Upper lobe of left lung (tissue), 6 donors: ENCODE data around the gene FAM118A. TPM values are rescaled to one million over a fixed set of nuclear protein-coding genes. Genes with fewer than 3 reads are reported as not detected.
"Not testable (repeated sequence)": the region's sequence is repeated elsewhere in the genome, so short reads cannot be mapped to it uniquely, and the experiment has no call there.

Experiments used
- ATAC-seq, 2 donors: fragments of 200-7000 bp; cut with Tn5 transposase; one replicate each; pipeline ENCODE4 v1.9.1; 2022; ENCODE audit warnings: mild to moderate bottlenecking in 2 of 2, moderate library complexity in 2 of 2; ENCODE audit not compliant: low FRiP score in 2 of 2
- DNase-seq, 2 donors: peaks; one replicate each; pipeline ENCODE4 v3.0.0-alpha.2; 2019 to 2020
- H3K27ac ChIP-seq, 4 donors: fragments of 200-600 bp; sonication (generic); one replicate each; pipeline ENCODE4 v1.5.1; 2016 to 2019
- H3K27me3 ChIP-seq, 4 donors: fragments of 200-600 bp; sonication (generic); one replicate each; pipeline ENCODE4 v1.5.1; 2017 to 2019
- H3K36me3 ChIP-seq, 4 donors: fragments of 200-600 bp; sonication (generic); one replicate each; pipeline ENCODE4 v1.5.1; 2016 to 2019
- H3K4me1 ChIP-seq, 4 donors: fragments of 200-600 bp; sonication (generic); one replicate each; pipeline ENCODE4 v1.5.1; 2018 to 2019
- H3K4me3 ChIP-seq, 4 donors: fragments of 200-600 bp; sonication (generic); one replicate each; pipeline ENCODE4 v1.5.1; 2017 to 2019; ENCODE audit warnings: mild to moderate bottlenecking in 2 of 4, moderate library complexity in 1 of 4
- H3K9me3 ChIP-seq, 4 donors: fragments of 200-600 bp; sonication (generic); one replicate each; pipeline ENCODE4 v1.5.1; 2018 to 2019
- EP300 ChIP-seq, 4 donors: sonication (generic); formaldehyde crosslinking; IDR thresholded peaks; one replicate each; pipeline ENCODE4 v1.5.1; 2017; ENCODE audit warnings: antibody characterized with exemption in 4 of 4, control low read depth in 2 of 4
- POLR2A ChIP-seq, 4 donors: fragments of 450-650 bp; IDR thresholded peaks; one replicate each; pipeline ENCODE4 v1.5.1; 2016 to 2017; ENCODE audit warnings: antibody characterized with exemption in 4 of 4, mild to moderate bottlenecking in 2 of 4
- POLR2AphosphoS5 ChIP-seq, 2 donors: sonication (generic); formaldehyde crosslinking; IDR thresholded peaks; one replicate each; pipeline ENCODE4 v1.5.1; 2017; ENCODE audit warnings: antibody characterized with exemption in 2 of 2
- WGBS, 2 donors: methylation state at CpG; one replicate each; pipeline ENCODE4 v1.1.5; 2017 to 2018; 5-methylcytosine and 5-hydroxymethylcytosine counted together
- total RNA-seq, 6 donors: library from RNA; depleted of rRNA in 4 of 6; stranded (reverse); fragments of >200 nt in 4 of 6; gene quantifications; one replicate each; pipeline versions ENCODE4 v1.1.0 to v1.2.1, GENCODE V29; 2016 to 2021
- TF ChIP-seq, protein P1 (sequence below), 6 experiments: fragments of 450-650 bp in 4 of 6; fragments of 200-600 bp in 2 of 6; sonication (generic) in 2 of 6; IDR thresholded peaks; one replicate each; pipeline ENCODE4 v1.5.1; 2016 to 2019; ENCODE audit warnings: antibody characterized with exemption in 6 of 6
- donor health status: DM: no; HTN: no; CAD: no; lungs with moderate emphysema.
- donor health status: DM: no; HTN: yes; CAD: no; lungs with severe emphysema.

Gene FAM118A
- total RNA-seq, 6 donors from 2014 or later, result 9.2 to 161 (median 27.6) TPM

DNA sequence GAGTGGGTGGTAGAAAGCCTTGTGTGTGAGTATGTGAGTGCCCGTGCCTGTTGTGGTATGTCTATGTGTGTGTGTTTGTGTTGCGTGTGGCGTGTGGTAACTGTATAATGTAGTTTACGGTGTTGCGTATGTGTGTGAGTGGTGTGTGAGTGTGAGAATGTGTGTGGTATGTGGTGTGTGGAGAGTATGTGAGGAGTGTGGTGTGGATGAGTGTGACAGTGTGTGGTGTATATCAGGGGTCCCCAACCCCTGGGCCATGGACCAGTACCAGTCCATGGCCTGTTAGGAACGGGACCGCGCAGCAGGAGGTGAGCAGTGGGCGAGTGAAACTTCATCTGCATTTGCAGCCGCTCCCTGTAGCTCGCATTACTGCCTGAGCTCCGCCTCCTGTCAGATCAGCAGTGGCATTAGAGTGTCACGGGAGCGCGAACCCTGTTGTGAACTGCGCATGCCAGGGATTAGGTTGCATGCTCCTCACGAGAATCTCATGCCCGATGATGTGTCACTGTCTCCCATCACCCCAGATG lies 19.3 kb upstream of the FAM118A start:
- Histone ChIP-seq H3K27ac (no peak overlapping the region), H3K4me1 (peaks cover 0 to 12% (median 0%) of the 10 kb centered on the region in 4 donors), H3K27me3 (no peaks in the 10 kb centered on the region), H3K9me3 (no peaks in the 10 kb centered on the region), H3K4me3 (no peak overlapping the region), H3K36me3 (no peaks in the 10 kb centered on the region)
- 40 to 52% methylated on average over 10 to 18 of the region's 18 CpGs for WGBS, 2 donors
- ATAC-seq, result no peak
- DNase-seq, result peak in 1 of 2 donors; percentile 39
- TF ChIP-seq EP300 (IDR thresholded peaks at IDR 0.05) (no peak), POLR2AphosphoS5 (IDR thresholded peaks at IDR 0.05) (no peak), POLR2A (IDR thresholded peaks at IDR 0.05) (no peak)
- TF ChIP-seq, protein P1, sequence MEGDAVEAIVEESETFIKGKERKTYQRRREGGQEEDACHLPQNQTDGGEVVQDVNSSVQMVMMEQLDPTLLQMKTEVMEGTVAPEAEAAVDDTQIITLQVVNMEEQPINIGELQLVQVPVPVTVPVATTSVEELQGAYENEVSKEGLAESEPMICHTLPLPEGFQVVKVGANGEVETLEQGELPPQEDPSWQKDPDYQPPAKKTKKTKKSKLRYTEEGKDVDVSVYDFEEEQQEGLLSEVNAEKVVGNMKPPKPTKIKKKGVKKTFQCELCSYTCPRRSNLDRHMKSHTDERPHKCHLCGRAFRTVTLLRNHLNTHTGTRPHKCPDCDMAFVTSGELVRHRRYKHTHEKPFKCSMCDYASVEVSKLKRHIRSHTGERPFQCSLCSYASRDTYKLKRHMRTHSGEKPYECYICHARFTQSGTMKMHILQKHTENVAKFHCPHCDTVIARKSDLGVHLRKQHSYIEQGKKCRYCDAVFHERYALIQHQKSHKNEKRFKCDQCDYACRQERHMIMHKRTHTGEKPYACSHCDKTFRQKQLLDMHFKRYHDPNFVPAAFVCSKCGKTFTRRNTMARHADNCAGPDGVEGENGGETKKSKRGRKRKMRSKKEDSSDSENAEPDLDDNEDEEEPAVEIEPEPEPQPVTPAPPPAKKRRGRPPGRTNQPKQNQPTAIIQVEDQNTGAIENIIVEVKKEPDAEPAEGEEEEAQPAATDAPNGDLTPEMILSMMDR (IDR thresholded peaks at IDR 0.05), result no peak

DNA sequence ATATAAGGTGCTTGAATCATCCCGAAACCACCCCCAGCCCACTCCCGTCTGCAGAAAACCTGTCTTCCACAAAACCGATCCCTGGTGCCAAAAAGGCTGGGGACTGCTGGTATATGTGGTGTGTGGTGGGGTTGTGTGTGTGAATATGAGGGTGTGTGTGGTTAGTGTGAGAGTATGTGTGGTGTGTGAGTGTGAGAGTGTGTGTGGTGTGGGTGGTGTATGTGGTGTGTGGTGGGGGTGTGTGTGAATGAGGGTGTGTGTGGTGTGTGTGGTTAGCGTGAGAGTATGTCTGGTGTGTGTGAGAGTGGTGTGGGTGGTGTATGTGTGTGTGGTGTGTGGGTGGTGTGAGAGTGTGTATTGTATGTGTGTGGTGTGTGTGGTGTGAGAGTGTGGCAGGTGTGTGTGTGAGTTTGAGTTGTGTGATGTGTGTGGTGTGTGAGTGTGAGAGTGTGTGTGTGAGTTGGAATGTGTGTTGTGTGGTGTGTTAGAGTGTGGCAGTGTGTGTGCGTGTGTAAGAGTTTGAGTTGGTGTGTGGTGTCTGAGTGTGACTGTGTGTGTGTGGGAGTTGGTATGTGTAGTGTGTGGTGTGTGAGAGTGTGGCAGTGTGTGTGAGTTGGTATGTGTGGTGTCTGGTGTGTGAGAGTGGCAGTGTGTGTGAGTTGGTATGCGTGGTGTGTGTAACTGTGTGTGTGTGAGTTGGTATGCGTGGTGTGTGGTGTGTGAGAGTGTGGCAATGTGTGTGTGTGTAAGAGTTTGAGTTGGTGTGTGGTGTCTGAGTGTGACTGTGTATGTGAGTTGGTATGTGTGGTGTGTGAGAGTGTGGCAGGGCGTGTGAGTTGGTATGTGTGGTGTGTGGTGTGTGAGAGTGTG lies 18.4 kb upstream of the FAM118A start:
- TF ChIP-seq, protein P1 (IDR thresholded peaks at IDR 0.05), result no peak
- TF ChIP-seq POLR2A (IDR thresholded peaks at IDR 0.05) (no peak), EP300 (IDR thresholded peaks at IDR 0.05) (no peak), POLR2AphosphoS5 (IDR thresholded peaks at IDR 0.05) (no peak)
- 84 to 88% methylated on average over 8 of the region's 8 CpGs for whole genome bisulfite sequencing, 2 donors
- Histone ChIP-seq H3K4me1 (peaks cover 0 to 10% (median 0%) of the 10 kb centered on the region in 4 donors), H3K27me3 (no peaks in the 10 kb centered on the region), H3K27ac (no peak overlapping the region), H3K4me3 (no peak overlapping the region), H3K36me3 (no peaks in the 10 kb centered on the region), H3K9me3 (no peaks in the 10 kb centered on the region)
- ATAC-seq (no peak), DNase-seq (no peak)

DNA sequence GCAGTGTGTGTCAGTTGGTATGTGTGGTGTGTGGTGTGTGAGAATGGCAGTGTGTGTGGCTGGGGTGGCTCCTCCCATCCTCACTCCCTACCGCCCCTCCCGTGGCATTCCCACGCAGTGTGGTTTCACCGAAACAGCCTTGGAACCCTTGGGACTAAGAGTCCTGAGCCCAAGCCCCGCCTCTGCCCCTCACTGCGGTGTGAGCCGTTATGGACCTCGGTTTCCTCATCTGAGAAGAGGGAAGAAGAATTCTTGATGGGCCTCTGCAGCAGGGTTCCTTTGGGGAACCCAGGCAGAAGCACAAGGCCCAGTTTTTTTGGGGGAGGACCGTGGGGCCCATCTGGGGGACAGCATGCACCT lies 17.8 kb upstream of the FAM118A start:
- peaks cover 0 to 10% (median 0%) of the 10 kb centered on the region in 4 donors for H3K4me1 ChIP-seq
- no peaks in the 10 kb centered on the region for H3K27me3 ChIP-seq
- H3K36me3 ChIP-seq, result no peaks in the 10 kb centered on the region
- H3K9me3 ChIP-seq, result no peaks in the 10 kb centered on the region
- WGBS, 2 donors, result 68 to 83% methylated on average over 4 to 9 of the region's 9 CpGs
- DNase-seq (no peak), ATAC-seq (no peak)
- TF ChIP-seq POLR2AphosphoS5 (IDR thresholded peaks at IDR 0.05) (no peak), POLR2A (IDR thresholded peaks at IDR 0.05) (no peak), EP300 (IDR thresholded peaks at IDR 0.05) (no peak)
- TF ChIP-seq, protein P1 (IDR thresholded peaks at IDR 0.05), result no peak
- H3K27ac ChIP-seq, result no peak overlapping the region
- H3K4me3 ChIP-seq, result no peak overlapping the region

DNA sequence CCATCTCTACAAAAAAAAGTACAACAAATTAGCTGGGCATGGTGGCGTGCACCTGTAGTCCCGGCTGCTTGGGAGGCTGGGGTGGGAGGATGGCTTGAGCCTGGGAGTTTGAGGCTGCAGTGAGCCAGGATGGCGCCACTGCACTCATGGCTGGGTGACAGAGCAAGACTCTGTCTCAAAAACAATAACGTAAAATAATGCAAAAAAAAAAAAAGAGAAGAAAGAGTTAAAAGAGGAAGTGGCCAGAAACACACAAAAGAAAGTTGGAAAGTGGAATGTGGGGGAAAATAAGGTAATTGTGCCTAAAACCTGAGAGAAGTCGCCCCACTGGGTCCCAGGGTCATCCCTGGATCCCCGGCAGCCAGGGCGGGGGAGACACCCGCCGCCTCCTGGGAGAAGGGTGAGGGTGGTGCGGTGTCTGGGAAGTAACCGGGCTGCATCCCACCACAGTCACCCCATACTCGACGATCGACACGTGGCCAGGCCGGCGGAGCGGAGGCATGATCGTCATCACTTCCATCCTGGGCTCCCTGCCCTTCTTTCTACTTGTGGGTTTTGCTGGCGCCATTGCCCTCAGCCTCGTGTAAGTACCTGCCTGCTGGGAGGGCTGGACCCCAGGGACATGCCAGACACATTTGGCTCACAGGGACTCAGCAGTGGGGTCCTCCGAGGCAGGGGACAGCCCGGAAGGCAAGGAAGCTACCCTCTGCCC lies 16.8 kb upstream of the FAM118A start:
- H3K36me3 ChIP-seq, result no peaks in the 10 kb centered on the region
- WGBS, 2 donors, result 62 to 63% methylated on average over 15 to 23 of the region's 23 CpGs
- peaks cover 0 to 3% (median 0%) of the 10 kb centered on the region in 4 donors for H3K4me1 ChIP-seq
- no peak for ATAC-seq
- no peak for TF ChIP-seq POLR2AphosphoS5 (IDR thresholded peaks at IDR 0.05)
- no peak overlapping the region for H3K4me3 ChIP-seq
- DNase-seq, result no peak
- no peak overlapping the region for H3K27ac ChIP-seq
- no peaks in the 10 kb centered on the region for H3K27me3 ChIP-seq
- H3K9me3 ChIP-seq, result no peaks in the 10 kb centered on the region

DNA sequence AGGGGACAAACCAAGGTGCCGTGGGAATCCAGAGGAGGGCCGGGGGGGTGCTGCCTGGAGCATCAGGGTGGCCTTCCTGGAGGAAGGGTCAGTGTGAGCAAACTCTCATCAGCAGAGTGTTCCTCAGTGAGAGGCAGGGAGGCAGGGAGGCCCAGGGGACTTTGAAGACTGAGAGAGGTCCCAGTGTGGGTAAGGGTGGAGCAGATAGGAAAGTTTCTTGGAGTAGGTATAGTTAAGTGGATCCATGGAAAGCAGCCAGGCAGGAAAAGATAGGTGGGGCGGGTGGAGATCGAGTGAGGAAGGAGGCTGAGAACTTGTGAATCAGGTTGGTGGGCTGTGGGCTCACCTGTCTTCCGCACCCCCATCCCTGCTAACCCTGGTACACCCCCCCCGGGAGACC lies 15.7 kb upstream of the FAM118A start:
- DNase-seq, result no peak
- ATAC-seq, result no peak
- 66% methylated on average over 4 to 6 of the region's 6 CpGs for WGBS, 2 donors
- Histone ChIP-seq H3K27ac (no peak overlapping the region), H3K9me3 (no peaks in the 10 kb centered on the region), H3K27me3 (no peaks in the 10 kb centered on the region), H3K36me3 (no peaks in the 10 kb centered on the region), H3K4me1 (peaks cover 0 to 3% (median 0%) of the 10 kb centered on the region in 4 donors), H3K4me3 (no peak overlapping the region)
- TF ChIP-seq POLR2AphosphoS5 (IDR thresholded peaks at IDR 0.05) (no peak), EP300 (IDR thresholded peaks at IDR 0.05) (no peak), POLR2A (IDR thresholded peaks at IDR 0.05) (no peak)
- TF ChIP-seq, protein P1 (IDR thresholded peaks at IDR 0.05), result no peak

DNA sequence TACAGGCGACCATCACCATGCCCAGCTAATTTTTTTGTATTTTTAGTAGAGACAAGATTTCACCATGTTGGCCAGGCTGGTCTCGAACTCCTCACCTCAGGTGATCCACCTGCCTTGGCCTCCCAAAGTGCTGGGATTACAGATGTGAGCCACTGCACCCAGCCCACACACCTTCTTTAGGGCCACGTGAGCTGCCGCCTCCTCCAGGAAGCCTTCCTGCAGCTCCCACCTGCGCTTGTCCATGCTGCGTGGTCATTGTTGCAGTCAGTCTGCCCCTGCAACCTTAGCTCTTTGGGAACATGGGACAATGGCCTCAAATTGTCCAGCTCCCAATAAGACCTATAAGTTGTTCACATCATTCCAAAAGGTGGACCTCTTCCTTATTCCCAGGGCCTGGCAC lies 14.7 kb upstream of the FAM118A start:
- H3K4me1 ChIP-seq, H3K9me3 ChIP-seq, DNase-seq, H3K36me3 ChIP-seq, ATAC-seq, H3K27ac ChIP-seq, H3K27me3 ChIP-seq, H3K4me3 ChIP-seq: not testable (repeated sequence)
- 93% methylated on average over 6 of the region's 6 CpGs for WGBS, 2 donors
